22Rv1 (cell line): ENCODE data around the gene PLCB4.

Source experiments
- H3K27ac ChIP-seq: fragments of 450-650 bp; 2 replicates; pipeline ENCODE4 v1.5.1; 2017
- ZFX ChIP-seq: fragments of 450-650 bp; IDR thresholded peaks from 2 replicates; pipeline ENCODE4 v1.6.1; 2017; ENCODE audit warnings: antibody characterized with exemption, borderline replicate concordance
- TF ChIP-seq, protein P1 (sequence below): fragments of 450-650 bp; IDR thresholded peaks from 2 replicates; pipeline ENCODE4 v1.5.1; 2017; ENCODE audit warnings: mild to moderate bottlenecking

The PLCB4 gene

DNA sequence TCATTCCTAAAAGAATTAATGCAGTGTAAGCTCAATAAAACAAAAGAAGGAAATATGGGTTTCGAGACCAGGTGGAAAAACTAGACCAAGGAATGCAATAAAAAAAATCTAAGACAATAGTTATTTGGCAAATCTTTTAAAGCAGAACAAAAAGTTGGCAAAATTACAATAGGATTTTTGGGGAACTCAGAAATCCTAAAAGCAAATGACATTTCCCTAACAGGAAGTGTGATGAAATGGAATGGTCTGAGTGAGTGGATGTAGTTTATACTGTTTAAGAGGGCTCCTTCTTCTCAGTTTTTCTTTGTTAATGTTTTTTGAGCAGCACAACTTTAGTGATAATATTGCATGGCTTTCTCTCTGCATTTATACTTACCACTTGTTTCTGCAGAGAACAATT is 190.0 kb downstream of the PLCB4 start:
- no peak for TF ChIP-seq ZFX
- TF ChIP-seq, protein P1, sequence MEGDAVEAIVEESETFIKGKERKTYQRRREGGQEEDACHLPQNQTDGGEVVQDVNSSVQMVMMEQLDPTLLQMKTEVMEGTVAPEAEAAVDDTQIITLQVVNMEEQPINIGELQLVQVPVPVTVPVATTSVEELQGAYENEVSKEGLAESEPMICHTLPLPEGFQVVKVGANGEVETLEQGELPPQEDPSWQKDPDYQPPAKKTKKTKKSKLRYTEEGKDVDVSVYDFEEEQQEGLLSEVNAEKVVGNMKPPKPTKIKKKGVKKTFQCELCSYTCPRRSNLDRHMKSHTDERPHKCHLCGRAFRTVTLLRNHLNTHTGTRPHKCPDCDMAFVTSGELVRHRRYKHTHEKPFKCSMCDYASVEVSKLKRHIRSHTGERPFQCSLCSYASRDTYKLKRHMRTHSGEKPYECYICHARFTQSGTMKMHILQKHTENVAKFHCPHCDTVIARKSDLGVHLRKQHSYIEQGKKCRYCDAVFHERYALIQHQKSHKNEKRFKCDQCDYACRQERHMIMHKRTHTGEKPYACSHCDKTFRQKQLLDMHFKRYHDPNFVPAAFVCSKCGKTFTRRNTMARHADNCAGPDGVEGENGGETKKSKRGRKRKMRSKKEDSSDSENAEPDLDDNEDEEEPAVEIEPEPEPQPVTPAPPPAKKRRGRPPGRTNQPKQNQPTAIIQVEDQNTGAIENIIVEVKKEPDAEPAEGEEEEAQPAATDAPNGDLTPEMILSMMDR, result no peak
- H3K27ac ChIP-seq, result no peak overlapping the region

DNA sequence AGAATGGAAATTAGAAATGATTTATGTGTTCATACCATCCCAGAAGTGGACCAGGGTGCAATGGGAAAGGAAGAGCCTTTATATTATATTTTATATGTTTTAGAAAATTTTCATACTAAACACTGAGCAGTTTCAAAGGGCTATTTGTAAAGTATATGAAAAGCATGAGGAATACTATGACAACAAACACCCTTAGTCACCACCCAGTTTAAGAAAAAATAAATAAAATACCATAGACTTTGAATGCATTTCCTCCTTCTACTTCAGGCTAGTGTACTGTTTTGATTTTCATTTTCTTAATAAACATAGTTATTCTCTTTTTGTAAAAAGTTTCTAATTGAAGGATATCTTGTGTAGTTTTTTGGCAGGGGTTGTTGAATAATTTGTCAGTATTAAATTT is 191.1 kb downstream of the PLCB4 start:
- H3K27ac ChIP-seq, result no peak overlapping the region

GRCh38 chr20:9261781-9262180 is 192.9 kb downstream of the PLCB4 start:
- no peak overlapping the region for H3K27ac ChIP-seq

More for the DNA sequence above, 191.1 kb downstream of the PLCB4 start:
- TF ChIP-seq, protein P1, result no peak
- no peak for TF ChIP-seq ZFX

GRCh38 chr20:9262653-9263194 is 193.8 kb downstream of the PLCB4 start:
- H3K27ac ChIP-seq, result no peak overlapping the region
- no peak for TF ChIP-seq ZFX
- TF ChIP-seq, protein P1, result no peak

More at GRCh38 chr20:9261781-9262180, 192.9 kb downstream of the PLCB4 start:
- no peak for TF ChIP-seq ZFX
- TF ChIP-seq, protein P1, result no peak

- TF ChIP-seq, protein P1, result no peak
- H3K27ac ChIP-seq, result no peak overlapping the region
Measured at GRCh38 chr20:9269280-9269971, 200.5 kb downstream of the PLCB4 start.

DNA sequence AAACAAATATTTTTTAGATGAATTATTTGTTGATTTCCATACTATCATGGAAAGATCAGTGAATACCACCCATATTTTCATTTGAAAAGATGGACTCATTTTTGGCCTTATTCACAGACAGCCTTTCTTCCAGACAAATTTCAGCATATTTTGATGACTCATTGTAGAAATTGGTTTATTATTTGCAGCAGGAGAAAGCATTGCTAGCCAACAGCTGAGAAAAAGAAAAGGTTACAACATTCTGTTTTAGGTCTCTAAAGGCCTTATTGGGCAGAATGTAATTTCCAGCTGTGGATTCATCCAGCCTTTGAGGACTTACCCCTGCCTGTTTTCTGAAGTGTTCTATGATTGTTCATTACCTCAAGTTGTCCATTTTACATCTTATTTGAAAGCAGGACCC is 201.9 kb downstream of the PLCB4 start:
- H3K27ac ChIP-seq, result no peak overlapping the region
- TF ChIP-seq, protein P1, result no peak
- no peak for TF ChIP-seq ZFX

DNA sequence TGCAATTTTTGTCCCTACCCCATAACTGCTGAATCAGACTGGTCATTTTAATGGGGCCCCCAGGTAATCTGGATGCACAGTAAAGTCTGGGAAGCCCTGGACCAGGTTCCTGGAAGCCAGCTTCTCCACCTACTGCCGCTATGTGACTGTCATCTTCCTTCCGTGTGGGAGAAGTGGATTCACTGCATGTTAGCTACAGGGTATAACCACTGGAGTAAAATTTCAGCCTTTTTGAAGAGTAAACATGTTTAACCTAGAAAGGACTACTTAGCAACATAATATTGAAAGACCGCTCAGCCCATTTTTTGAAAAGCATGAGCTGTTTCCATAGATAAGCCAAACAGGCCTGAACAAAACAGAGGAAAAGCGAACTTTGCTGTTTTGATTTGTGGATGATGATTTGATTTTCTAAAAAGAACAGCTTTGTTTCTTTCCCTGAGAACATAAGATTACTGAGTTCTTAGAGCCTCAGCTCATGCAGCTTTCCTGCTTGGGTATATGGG is 208.1 kb downstream of the PLCB4 start:
- TF ChIP-seq, protein P1, result no peak
- no peak for TF ChIP-seq ZFX
- no peak overlapping the region for H3K27ac ChIP-seq
